Smooth muscle cell (in vitro differentiated cells): ENCODE data around the gene BID. TPM values are rescaled to one million over a fixed set of nuclear protein-coding genes. Genes with fewer than 3 reads are reported as not detected.
A peak's percentile ranks its signal among the peaks of the same experiment; 100 is the strongest.

Experiments
- DNase-seq: peaks from one replicate; lab custom pipeline; 2025; ENCODE audit not compliant: unreplicated experiment; lab: John Stamatoyannopoulos, UW
- H2AFZ ChIP-seq: fragments of 200-600 bp; sonication (generic); 2 replicates; pipeline ENCODE4 v1.6.0; 2016; ENCODE audit warnings: antibody characterized with exemption, low read depth, mild to moderate bottlenecking
- H3F3A ChIP-seq: fragments of 200-600 bp; sonication (generic); 2 replicates; pipeline ENCODE4 v1.6.0; 2017; ENCODE audit warnings: antibody characterized with exemption, low read depth
- H3K27ac ChIP-seq: fragments of 200-600 bp; sonication (generic); 2 replicates; pipeline ENCODE4 v1.5.1; 2016; ENCODE audit warnings: low read depth, mild to moderate bottlenecking
- H3K27me3 ChIP-seq: fragments of 200-600 bp; sonication (generic); 2 replicates; pipeline ENCODE4 v1.6.1; 2016; ENCODE audit warnings: low read depth, mild to moderate bottlenecking
- H3K36me3 ChIP-seq: fragments of 200-600 bp; sonication (generic); 2 replicates; pipeline ENCODE4 v1.5.1; 2016; ENCODE audit warnings: low read depth
- H3K4me1 ChIP-seq: fragments of 200-600 bp; sonication (generic); 2 replicates; pipeline ENCODE4 v1.5.1; 2016; ENCODE audit warnings: low read depth
- H3K4me2 ChIP-seq: fragments of 200-600 bp; sonication (generic); 2 replicates; pipeline ENCODE4 v1.6.0; 2016; ENCODE audit warnings: mild to moderate bottlenecking
- H3K4me3 ChIP-seq: fragments of 200-600 bp; sonication (generic); 2 replicates; pipeline ENCODE4 v1.5.1; 2016; ENCODE audit warnings: mild to moderate bottlenecking
- H3K79me2 ChIP-seq: fragments of 200-600 bp; sonication (generic); 2 replicates; pipeline ENCODE4 v1.6.0; 2016; ENCODE audit warnings: low read depth, mild to moderate bottlenecking
- H3K9ac ChIP-seq: fragments of 200-600 bp; sonication (generic); 2 replicates; pipeline ENCODE4 v1.6.0; 2016; ENCODE audit warnings: low read depth
- H3K9me3 ChIP-seq: fragments of 200-600 bp; sonication (generic); replicated peaks from 2 replicates; pipeline ENCODE4 v1.5.1; 2016; ENCODE audit warnings: low read depth
- H4K20me1 ChIP-seq: fragments of 200-600 bp; sonication (generic); 2 replicates; pipeline ENCODE4 v1.6.0; 2016; ENCODE audit warnings: low read depth
- CTCF ChIP-seq: fragments of 200-600 bp; sonication (generic); IDR thresholded peaks from 2 replicates; pipeline ENCODE4 v1.5.1; 2017; ENCODE audit warnings: borderline replicate concordance, mild to moderate bottlenecking, antibody characterized with exemption; ENCODE audit not compliant: insufficient read depth, poor library complexity, severe bottlenecking
- WGBS: methylation state at CpG from one replicate; pipeline ENCODE4 v1.1.7; 2016; ENCODE audit warnings: low lambda C conversion rate; 5-methylcytosine and 5-hydroxymethylcytosine counted together
- polyA plus RNA-seq: library from polyadenylated mRNA; unstranded; fragments of >200 nt; fragmentation: Nextera tagmentation; extraction: Ambion mirVana; gene quantifications from 2 replicates; pipeline ENCODE4 v1.2.1, GENCODE V29; 2016
- total RNA-seq: library from RNA; depleted of rRNA; stranded (reverse); fragments of >200 nt; gene quantifications from 2 replicates; pipeline ENCODE4 v1.2.3, GENCODE V29; 2014

The BID gene
- total and polyA plus RNA-seq, 2 experiments from 2014 or later = 8.1 to 26.9 TPM

- TF ChIP-seq CTCF = no peak
- H3K4me3 ChIP-seq = no peak overlapping the region
- no peaks in the 10 kb centered on the region for H3K9me3 ChIP-seq
- no peak overlapping the region for H3K9ac ChIP-seq
- H3K27ac ChIP-seq = no peak overlapping the region
- 92% methylated on average over 27 of the region's 27 CpGs for WGBS
- H4K20me1 ChIP-seq = peaks cover 8% of the 10 kb centered on the region
- no peak overlapping the region for H2AFZ ChIP-seq
- H3F3A ChIP-seq = no peaks in the 10 kb centered on the region
- DNase-seq = no peak
- no peaks in the 10 kb centered on the region for H3K36me3 ChIP-seq
- no peak overlapping the region for H3K4me2 ChIP-seq
- H3K27me3 ChIP-seq = no peaks in the 10 kb centered on the region
- H3K4me1 ChIP-seq = peaks cover 14% of the 10 kb centered on the region
- no peaks in the 10 kb centered on the region for H3K79me2 ChIP-seq
Observed at GRCh38 chr22:17777005-17777716, 2.9 kb upstream of the BID start.

GRCh38 chr22:17775781-17776465 lies 1.7 kb upstream of the BID start:
- Histone ChIP-seq H3K79me2 (no peaks in the 10 kb centered on the region), H3K27ac (no peak overlapping the region), H3K4me3 (no peak overlapping the region), H3F3A (no peaks in the 10 kb centered on the region), H3K36me3 (no peaks in the 10 kb centered on the region), H3K27me3 (no peaks in the 10 kb centered on the region), H2AFZ (no peak overlapping the region), H3K9me3 (no peaks in the 10 kb centered on the region), H3K9ac (no peak overlapping the region), H3K4me1 (peaks cover 11% of the 10 kb centered on the region), H4K20me1 (peaks cover 13% of the 10 kb centered on the region), H3K4me2 (no peak overlapping the region)
- 95% methylated on average over 10 of the region's 10 CpGs for WGBS
- TF ChIP-seq CTCF = no peak
- DNase-seq = no peak

GRCh38 chr22:17774926-17775685 lies 837 bp upstream of the BID start:
- no peaks in the 10 kb centered on the region for H3K79me2 ChIP-seq
- no peak for DNase-seq
- peak overlapping the region; percentile 71 for H3K4me3 ChIP-seq
- H3K27ac ChIP-seq = no peak overlapping the region
- no peaks in the 10 kb centered on the region for H3F3A ChIP-seq
- peaks cover 11% of the 10 kb centered on the region for H3K4me1 ChIP-seq
- 82% methylated on average over 27 of the region's 27 CpGs for WGBS
- no peaks in the 10 kb centered on the region for H3K27me3 ChIP-seq
- H2AFZ ChIP-seq = no peak overlapping the region
- H4K20me1 ChIP-seq = peaks cover 17% of the 10 kb centered on the region
- no peaks in the 10 kb centered on the region for H3K9me3 ChIP-seq
- peak overlapping the region; percentile 90 for H3K4me2 ChIP-seq
- H3K9ac ChIP-seq = no peak overlapping the region
- no peaks in the 10 kb centered on the region for H3K36me3 ChIP-seq
- no peak for TF ChIP-seq CTCF
